HCT116 (cell line): ENCODE data around the gene TEX54. TPM values are rescaled to one million over a fixed set of nuclear protein-coding genes. Genes with fewer than 3 reads are reported as not detected.

Experiments
- ATAC-seq: fragments of 200-7000 bp; cut with Tn5 transposase; 2 replicates; pipeline ENCODE4 v1.9.1; 2020; ENCODE audit warnings: mild to moderate bottlenecking, moderate library complexity
- BruUV-seq: library from RNA; stranded (reverse); fragments of 400-500 nt; replicated peaks from 2 replicates; lab custom pipeline; 2021; lab: Mats Ljungman, UMichigan
- CTCF ChIA-PET: fragments of 300-600 bp; sonication (Branson Sonifier 250); formaldehyde crosslinking; loops from one replicate; lab custom pipeline; 2021; ENCODE audit warnings: antibody characterized with exemption; lab: Charles Lee
- POLR2A ChIA-PET: fragments of 300-600, 350-600 bp; sonication (Branson Sonifier 250); formaldehyde crosslinking; loops from one replicate; lab custom pipeline; 2021; ENCODE audit warnings: antibody characterized with exemption; lab: Charles Lee
- RAD21 ChIA-PET, 2 experiments: fragments of 300-600 bp; sonication (Branson Sonifier 250); formaldehyde crosslinking; loops; one replicate each; lab custom pipeline; 2023; ENCODE audit warnings: low total read pairs in 2 of 2; ENCODE audit not compliant: uncharacterized antibody in 2 of 2, unreplicated experiment in 2 of 2, low non-redundant PET in 1 of 2; lab: Charles Lee
- DNase-seq: peaks from one replicate; pipeline ENCODE4 v3.0.0-alpha.2; 2010; ENCODE audit warnings: low read depth, low spot score
- H2AFZ ChIP-seq: fragments of 200-600 bp; shearing (Covaris generic), sonication (generic); 2 replicates; pipeline ENCODE4 v1.6.1; 2017; ENCODE audit warnings: low read depth, mixed run types, mixed read lengths, antibody characterized with exemption, low read length; ENCODE audit not compliant: poor library complexity, severe bottlenecking
- H3K27ac ChIP-seq: 2 replicates; pipeline ENCODE4 v1.5.1; 2012; ENCODE audit warnings: low read depth, low read length
- H3K27me3 ChIP-seq: fragments of 200-600 bp; sonication (generic); 2 replicates; pipeline ENCODE4 v1.6.1; 2016; ENCODE audit warnings: mixed run types, low read length, mixed read lengths; ENCODE audit not compliant: insufficient read depth
- H3K36me3 ChIP-seq, 2 experiments: fragments of 200-500 bp in 1 of 2; fragments of 200-600 bp in 1 of 2; sonication (Bioruptor generic) in 1 of 2; sonication (generic) in 1 of 2; 2 replicates each; pipeline versions ENCODE4 v1.5.1 to v1.6.1; 2014 to 2016; ENCODE audit warnings: low read length in 2 of 2, inconsistent platforms in 1 of 2, mixed read lengths in 1 of 2, mixed run types in 1 of 2; ENCODE audit not compliant: insufficient read depth in 2 of 2, control insufficient read depth in 1 of 2
- H3K4me1 ChIP-seq, 2 experiments: fragments of 200-600 bp in 1 of 2; sonication (generic) in 1 of 2; 2 replicates each; pipeline versions ENCODE4 v1.5.1 to v1.6.1; 2012 to 2017; ENCODE audit warnings: low read length in 2 of 2, inconsistent platforms in 1 of 2, mild to moderate bottlenecking in 1 of 2, mixed read lengths in 1 of 2, mixed run types in 1 of 2, moderate library complexity in 1 of 2; ENCODE audit not compliant: insufficient read depth in 2 of 2, control insufficient read depth in 1 of 2
- H3K4me2 ChIP-seq: fragments of 200-600 bp; sonication (generic); 2 replicates; pipeline ENCODE4 v1.6.1; 2017; ENCODE audit warnings: mixed run types, low read length, mixed read lengths
- H3K4me3 ChIP-seq, 2 experiments: fragments of 200-600 bp in 1 of 2; sonication (generic) in 1 of 2; replicated peaks in 1 of 2; 2 replicates each; pipeline ENCODE4 v1.5.1; 2011 to 2016; ENCODE audit warnings: low read length in 2 of 2, control low read depth in 1 of 2, low read depth in 1 of 2, mild to moderate bottlenecking in 1 of 2, mixed read lengths in 1 of 2, mixed run types in 1 of 2
- H3K79me2 ChIP-seq: fragments of 200-600 bp; sonication (generic); 2 replicates; pipeline ENCODE4 v1.6.1; 2017; ENCODE audit warnings: mild to moderate bottlenecking, mixed run types, low read length, moderate library complexity, mixed read lengths; ENCODE audit not compliant: insufficient read depth
- H3K9ac ChIP-seq: fragments of 200-600 bp; sonication (generic); 2 replicates; pipeline ENCODE4 v1.6.1; 2016; ENCODE audit warnings: low read length, mixed read lengths
- H3K9me2 ChIP-seq: fragments of 200-600 bp; sonication (generic), shearing (Covaris generic); 2 replicates; pipeline ENCODE4 v1.6.1; 2017; ENCODE audit warnings: mixed run types, mild to moderate bottlenecking, moderate library complexity; ENCODE audit not compliant: insufficient read depth
- H3K9me3 ChIP-seq, 2 experiments: fragments of 200-500 bp in 1 of 2; fragments of 200-600 bp in 1 of 2; sonication (Bioruptor generic) in 1 of 2; sonication (generic) in 1 of 2; 2 replicates each; pipeline ENCODE4 v1.6.1; 2014 to 2017; ENCODE audit warnings: low read length in 2 of 2, mixed read lengths in 2 of 2, inconsistent platforms in 1 of 2, low read depth in 1 of 2, mild to moderate bottlenecking in 1 of 2, mixed run types in 1 of 2, moderate library complexity in 1 of 2; ENCODE audit not compliant: control insufficient read depth in 1 of 2, insufficient read depth in 1 of 2
- H4K20me1 ChIP-seq: fragments of 200-600 bp; sonication (generic), shearing (Covaris generic); 2 replicates; pipeline ENCODE4 v1.6.1; 2017; ENCODE audit warnings: mixed run types, mild to moderate bottlenecking, moderate library complexity; ENCODE audit not compliant: insufficient read depth
- ATF3 ChIP-seq: IDR thresholded peaks from 2 replicates; pipeline ENCODE4 v1.6.1; 2012
- CBX3 ChIP-seq: IDR thresholded peaks from 2 replicates; pipeline ENCODE4 v1.6.1; 2012; ENCODE audit warnings: low read depth
- CTCF ChIP-seq, 3 experiments: fragments of 200-600 bp in 1 of 3; sonication (generic) in 1 of 3; IDR thresholded peaks in 2 of 3; conservative IDR thresholded peaks in 1 of 3; 2 replicates each; pipeline ENCODE4 v1.5.1; 2012 to 2017; ENCODE audit warnings: low read depth in 2 of 3, low read length in 2 of 3, antibody characterized with exemption in 1 of 3, borderline replicate concordance in 1 of 3, control low read depth in 1 of 3, mild to moderate bottlenecking in 1 of 3, mixed read lengths in 1 of 3, mixed run types in 1 of 3, moderate library complexity in 1 of 3; ENCODE audit not compliant: insufficient read depth in 1 of 3
- EGR1 ChIP-seq: IDR thresholded peaks from 2 replicates; pipeline ENCODE4 v1.6.1; 2012; ENCODE audit warnings: low read depth
- ELF1 ChIP-seq: IDR thresholded peaks from 2 replicates; pipeline ENCODE4 v1.6.1; 2012; ENCODE audit warnings: low read depth, borderline replicate concordance
- FOSL1 ChIP-seq: IDR thresholded peaks from 2 replicates; pipeline ENCODE4 v1.6.1; 2012; ENCODE audit warnings: low read depth
- POLR2A ChIP-seq: IDR thresholded peaks from 2 replicates; pipeline ENCODE4 v1.7.0; 2011; ENCODE audit warnings: borderline replicate concordance; ENCODE audit not compliant: insufficient read depth, insufficient read length; ENCODE audit errors: extremely low read depth
- POLR2AphosphoS5 ChIP-seq: IDR thresholded peaks from 2 replicates; pipeline ENCODE4 v1.6.1; 2011; ENCODE audit warnings: mild to moderate bottlenecking, low read depth, low read length, moderate library complexity
- RAD21 ChIP-seq: IDR thresholded peaks from 2 replicates; pipeline ENCODE4 v1.6.1; 2012; ENCODE audit warnings: low read depth, mild to moderate bottlenecking
- REST ChIP-seq: IDR thresholded peaks from 2 replicates; pipeline ENCODE4 v1.6.1; 2012; ENCODE audit warnings: low read depth
- TCF7L2 ChIP-seq: IDR thresholded peaks from 2 replicates; pipeline ENCODE4 v1.7.0; 2011; ENCODE audit warnings: borderline replicate concordance, inconsistent platforms; ENCODE audit not compliant: insufficient read depth, insufficient read length; ENCODE audit errors: extremely low read depth
- ZFX ChIP-seq: fragments of 450-650 bp; IDR thresholded peaks from 2 replicates; pipeline ENCODE4 v1.6.1; 2017
- ZNF274 ChIP-seq: fragments of 200-500 bp; sonication (Bioruptor generic); IDR thresholded peaks from 2 replicates; pipeline ENCODE4 v1.6.1; 2014; ENCODE audit warnings: mild to moderate bottlenecking, low read depth, low read length, inconsistent platforms
- intact Hi-C: fragments of 100-400 bp; cut with micrococcal nuclease; formaldehyde crosslinking; loops from 2 replicates; pipeline ENCODE4 v1.10.0; 2022
- total RNA-seq: library from RNA; stranded (reverse); gene quantifications from one replicate; pipeline ENCODE4 v1.2.1, GENCODE V29; 2021; ENCODE audit not compliant: unreplicated experiment

The TEX54 gene
- total RNA-seq, 1 experiment from 2014 or later = not detected

GRCh38 chr11:62805961-62806441 lies 26.6 kb downstream of the TEX54 start:
- Histone ChIP-seq H3K27ac (peak overlapping the region; percentile 85; the same call in 1 of the 2 replicates), H3K9me2 (no peaks in the 10 kb centered on the region), H3K27me3 (no peaks in the 10 kb centered on the region), H4K20me1 (no peaks in the 10 kb centered on the region), H3K36me3 (peaks cover 18 to 20% of the 10 kb centered on the region in 2 experiments), H3K4me3 (peak overlapping the region; percentile 68 to 79), H3K9ac (peak overlapping the region; percentile 89), H2AFZ (peak overlapping the region; percentile 64), H3K4me1 (peaks cover 0 to 21% of the 10 kb centered on the region in 2 experiments; a peak in 3 of 4 replicates), H3K4me2 (peak overlapping the region; percentile 86), H3K79me2 (peaks cover 37% of the 10 kb centered on the region), H3K9me3 (no peaks in the 10 kb centered on the region)
- BruUV-seq = TSS peak; percentile 83
- POLR2A ChIA-PET = interaction anchor here (0.6 to 2.2 kb wide), 11 partner anchors 9 to 214 kb away, joined by 3 to 26 read pairs (median 5); partner anchors contain the start of genes STX5, TEX54, TMEM179B and WDR74
- RAD21 ChIA-PET = no interaction called here
- CTCF ChIA-PET = interaction anchor here (0.6 kb wide), 1 partner anchor 56 kb away, joined by 3 read pairs; no protein-coding TSS in a partner anchor
- intact Hi-C loops = no loop called here
- ATAC-seq (peak; percentile 6; the same call in 1 of the 2 replicates), DNase-seq (no peak)
- TF ChIP-seq ELF1 = no peak
- no peak for TF ChIP-seq FOSL1
- TF ChIP-seq REST = no peak
- no peak for TF ChIP-seq POLR2AphosphoS5
- TF ChIP-seq RAD21 = no peak
- TF ChIP-seq CBX3 = no peak
- TF ChIP-seq CTCF (IDR thresholded peaks at IDR 0.05 in 2 of 3, conservative IDR thresholded peaks at IDR 0.05 in 1 of 3; ENCODE audit: borderline replicate concordance in 1 of 3, insufficient read depth in 1 of 3, low read depth in 2 of 3, low read length in 2 of 3) = no peak
- no peak for TF ChIP-seq ATF3
- TF ChIP-seq EGR1 = no peak
- TF ChIP-seq POLR2A = no peak
- TF ChIP-seq ZNF274 = no peak
- no peak for TF ChIP-seq ZFX
- no peak for TF ChIP-seq TCF7L2
